Effector CD8-positive, alpha-beta T cell (primary cell): ENCODE data around the gene C17orf107.
"Not testable (repeated sequence)": the region's sequence is repeated elsewhere in the genome, so short reads cannot be mapped to it uniquely, and the experiment has no call there.

ENCODE experiments used
- DNase-seq: peaks from one replicate; lab custom pipeline; 2025; lab: John Stamatoyannopoulos, UW
- total RNA-seq, 4 experiments: gene quantifications; one replicate each; lab custom pipeline; 2026; lab: John Stamatoyannopoulos, UW

Gene C17orf107
- 5.3 to 14.7 (median 8.3) reads per million in 4 experiments for total RNA-seq

DNA sequence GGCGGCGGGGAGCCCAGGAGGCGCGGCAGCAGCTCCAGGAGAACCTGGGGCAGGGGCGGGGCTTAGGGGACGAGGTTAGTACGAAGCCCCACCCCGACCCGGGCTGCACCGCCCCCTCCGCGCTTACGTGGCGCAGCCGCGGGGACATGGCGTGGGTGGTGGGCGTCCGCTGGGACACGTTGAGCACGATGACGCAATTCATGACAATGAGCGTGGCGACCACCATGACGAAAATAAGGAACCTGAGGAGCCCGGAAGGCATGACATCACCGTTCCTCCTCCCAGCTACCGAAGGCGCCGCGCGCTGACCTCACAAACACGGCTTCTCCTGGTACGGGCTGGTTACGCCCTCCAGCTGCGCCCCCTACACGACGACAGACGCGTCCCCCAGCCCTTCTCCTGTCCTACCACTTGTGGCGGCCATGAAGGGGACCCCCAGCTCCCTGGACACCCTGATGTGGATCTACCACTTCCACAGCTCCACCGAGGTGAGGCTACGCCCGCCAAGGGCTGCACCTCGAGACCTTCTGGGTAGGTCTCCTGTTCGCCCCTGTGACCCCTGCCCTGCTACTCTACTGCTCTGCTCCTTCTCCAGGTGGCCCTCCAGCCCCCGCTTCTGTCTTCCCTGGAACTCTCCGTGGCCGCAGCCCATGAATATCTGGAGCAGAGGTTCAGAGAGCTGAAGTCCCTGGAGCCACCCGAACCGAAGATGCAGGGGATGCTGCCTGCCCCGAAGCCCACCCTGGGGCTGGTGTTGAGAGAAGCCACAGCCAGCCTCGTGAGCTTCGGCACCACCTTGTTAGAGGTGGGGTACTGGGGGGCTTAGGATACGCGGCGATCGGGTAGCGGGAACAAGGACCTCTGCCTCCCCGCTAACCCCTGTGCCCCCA lies at the start of gene C17orf107:
Gene C17orf107 (plus strand): TSS at position 196 of the 890 bp plus-strand sequence. CDS start 227 bp downstream, at position 423.
- DNase-seq: peak; percentile 95

DNA sequence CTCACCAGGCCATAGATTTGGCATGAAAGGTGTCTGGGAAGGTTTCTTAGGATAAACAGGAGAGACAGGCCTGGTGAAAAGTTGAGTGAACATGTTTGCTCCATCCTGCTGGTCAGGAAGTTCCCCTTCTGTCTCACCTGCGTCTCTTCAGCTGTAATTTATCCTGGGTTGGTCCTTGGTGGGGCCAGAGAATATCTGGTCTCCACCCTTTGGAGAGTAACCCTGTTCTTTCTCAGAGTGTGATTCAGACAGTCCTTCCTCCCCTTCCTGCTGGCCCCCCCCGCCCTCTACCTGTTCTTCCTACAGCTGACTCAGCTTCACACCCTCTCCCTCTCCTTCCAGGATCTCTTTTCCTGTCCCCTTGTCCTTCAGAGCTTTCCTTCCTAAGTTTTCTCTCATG lies 49.1 kb upstream of the C17orf107 start:
- DNase-seq: no peak

DNA sequence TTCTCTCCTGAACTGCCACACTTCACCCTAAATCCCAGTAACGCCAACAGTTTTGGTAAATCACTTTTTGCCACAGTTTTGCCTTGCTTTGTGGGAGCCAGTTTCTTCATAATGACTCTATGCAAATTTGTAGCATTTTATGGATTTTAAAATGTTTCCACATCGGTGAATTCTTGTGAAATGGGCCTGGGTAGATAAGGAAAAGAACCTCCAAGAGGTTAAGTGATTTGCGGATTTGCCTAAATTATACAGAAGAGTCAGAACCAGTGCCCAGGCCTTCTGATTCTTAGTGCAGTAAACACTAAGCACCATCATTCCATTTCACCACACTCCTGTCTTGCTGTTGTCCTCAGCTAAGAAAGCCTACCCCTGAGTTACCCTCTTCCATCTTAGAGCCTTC lies 48.3 kb upstream of the C17orf107 start:
- no peak for DNase-seq

DNA sequence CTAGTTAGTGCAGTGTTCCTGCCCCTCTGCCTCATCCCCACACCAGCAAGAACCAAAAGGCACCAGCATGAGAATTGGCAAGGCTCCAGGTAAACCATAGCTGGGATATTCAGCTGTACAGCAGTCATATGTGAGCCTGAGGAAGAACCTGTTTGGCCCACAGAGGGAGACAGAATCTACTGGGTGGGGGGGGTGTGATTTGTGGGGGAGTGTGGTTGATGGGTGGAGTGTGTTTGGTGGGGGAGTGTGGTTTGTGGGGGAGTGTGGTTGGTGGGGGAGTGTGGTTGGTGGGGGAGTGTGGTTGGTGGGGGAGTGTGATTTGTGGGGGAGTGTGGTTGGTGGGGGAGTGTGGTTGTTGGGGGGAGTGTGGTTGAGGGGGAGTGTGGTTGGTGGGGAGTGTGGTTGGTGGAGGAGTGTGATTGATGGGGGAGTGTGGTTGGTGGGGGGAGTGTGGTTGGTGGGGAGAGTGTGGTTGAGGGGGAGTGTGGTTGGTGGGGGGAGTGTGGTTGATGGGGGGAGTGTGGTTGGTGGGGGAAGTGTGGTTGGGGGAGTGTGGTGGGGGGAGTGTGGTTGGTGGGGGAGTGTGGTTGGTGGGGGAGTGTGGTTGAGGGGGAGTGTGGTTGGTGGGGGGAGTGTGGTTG lies 46.6 kb upstream of the C17orf107 start:
- peak; percentile 31 for DNase-seq

DNA sequence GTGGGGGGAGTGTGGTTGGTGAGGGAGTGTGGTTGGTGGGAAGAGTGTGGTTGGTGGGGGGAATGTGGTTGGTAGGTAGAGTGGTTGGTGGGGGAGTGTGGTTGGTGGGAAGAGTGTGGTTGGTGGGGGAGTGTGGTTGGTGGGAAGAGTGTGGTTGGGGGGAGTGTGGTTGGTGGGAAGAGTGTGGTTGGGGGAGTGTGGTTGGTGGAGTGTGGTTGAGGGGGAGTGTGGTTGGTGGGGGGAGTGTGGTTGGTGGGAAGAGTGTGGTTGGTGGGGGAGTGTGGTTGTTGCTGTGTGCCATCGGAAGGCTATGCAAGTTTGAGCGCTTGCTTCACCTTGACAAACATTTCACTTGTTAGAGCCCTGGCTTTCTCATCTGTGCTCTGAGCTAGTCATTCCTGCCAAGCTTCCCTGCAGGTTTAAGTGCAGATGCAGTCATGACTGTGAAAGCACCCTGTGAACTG lies 46.1 kb upstream of the C17orf107 start:
- DNase-seq: peak; percentile 31

DNA sequence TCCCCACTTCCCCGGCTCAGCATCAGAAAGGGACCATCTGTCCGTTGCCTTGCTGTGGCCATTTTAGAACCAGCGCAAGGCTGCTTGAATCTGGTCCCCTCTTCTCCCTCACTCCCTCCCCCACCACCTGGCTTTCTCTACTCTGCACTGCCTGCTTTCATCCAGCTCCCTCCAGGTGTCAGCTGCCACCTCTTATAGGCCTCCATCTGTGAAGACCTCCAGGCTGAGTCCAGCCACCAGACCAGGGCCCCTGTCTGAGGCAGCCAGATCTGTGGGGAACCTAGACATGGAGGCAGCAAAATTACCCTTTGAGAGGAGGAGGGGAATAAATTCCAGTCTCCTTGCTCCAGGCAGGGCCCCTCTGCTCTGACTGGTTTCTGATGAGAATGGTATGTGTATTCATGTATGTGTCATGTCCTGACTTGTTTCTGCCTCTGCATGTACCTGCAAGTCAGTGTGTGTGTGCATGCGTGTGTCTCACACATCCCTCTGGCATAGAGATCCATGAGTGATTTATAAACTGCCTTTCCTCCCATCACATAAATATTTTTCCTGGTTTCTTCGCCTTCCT lies 45.1 kb upstream of the C17orf107 start:
- no peak for DNase-seq

DNA sequence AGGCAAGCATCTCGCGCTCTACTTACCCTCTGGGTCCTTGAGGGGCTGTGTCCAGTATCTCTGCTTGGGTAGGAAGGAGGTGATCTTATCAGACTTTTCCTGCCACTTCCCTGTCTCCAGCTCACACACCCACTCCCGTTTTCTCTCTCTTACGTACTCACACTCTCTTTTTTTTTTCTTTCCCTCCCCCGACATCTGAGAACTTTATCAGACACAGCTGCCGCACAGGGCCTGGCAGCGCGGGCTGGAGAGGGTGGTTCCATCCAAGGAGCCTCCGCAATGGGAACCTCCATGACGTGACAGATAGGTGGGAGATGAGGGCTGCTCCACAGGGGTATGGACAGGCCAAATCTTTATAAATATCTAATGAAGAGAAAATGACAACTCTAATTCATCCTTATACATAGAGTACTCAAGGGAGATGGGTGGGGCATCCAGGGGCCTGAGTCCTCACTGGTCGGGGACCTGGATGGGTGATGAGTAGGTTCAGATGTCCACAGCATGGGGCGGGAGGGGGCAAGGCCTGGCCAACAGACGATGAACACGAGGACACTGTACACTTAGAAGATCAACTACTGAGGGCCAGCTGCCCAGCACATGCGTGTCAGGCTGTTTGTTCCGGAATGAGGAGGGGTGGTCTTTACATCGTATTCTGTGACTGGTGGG lies 42.9 kb upstream of the C17orf107 start:
- no peak for DNase-seq

DNA sequence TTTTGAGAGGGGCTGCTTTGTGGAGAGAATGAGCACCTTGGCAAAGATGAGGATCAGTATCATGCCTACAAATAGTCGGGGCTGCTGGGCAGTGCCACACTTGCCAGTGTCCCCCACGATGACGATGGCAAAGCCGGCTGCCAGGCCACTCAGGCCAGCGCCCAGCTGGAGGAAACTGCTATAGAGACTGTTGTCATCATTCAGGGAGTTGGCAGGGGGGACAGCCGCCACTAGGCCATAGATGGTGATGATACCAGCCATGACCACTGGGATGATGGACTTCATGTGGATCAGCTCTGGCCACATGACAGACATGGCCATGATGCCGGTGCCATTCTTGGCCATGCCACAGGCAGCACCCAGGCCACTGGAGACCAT lies 42.4 kb upstream of the C17orf107 start:
- DNase-seq: no peak

DNA sequence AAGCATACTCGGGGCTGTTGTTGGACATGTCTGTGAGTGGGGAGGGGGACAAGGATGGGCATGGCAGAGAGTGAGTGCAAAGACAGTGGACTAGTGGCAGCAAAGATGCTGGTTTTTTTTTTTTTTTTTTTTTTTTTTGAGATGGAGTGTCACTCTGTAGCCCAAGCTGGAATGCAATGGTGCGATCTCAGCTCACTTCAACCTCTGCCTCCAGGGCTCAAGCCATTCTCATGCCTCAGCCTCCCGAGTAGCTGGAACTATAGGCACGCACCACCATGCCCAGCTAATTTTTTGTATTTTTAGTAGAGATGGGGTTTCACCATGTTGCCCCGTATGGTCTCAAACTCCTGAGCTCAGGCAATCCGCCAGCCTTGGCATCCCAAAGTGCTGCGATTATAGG lies 42.0 kb upstream of the C17orf107 start:
- not testable (repeated sequence) for DNase-seq

DNA sequence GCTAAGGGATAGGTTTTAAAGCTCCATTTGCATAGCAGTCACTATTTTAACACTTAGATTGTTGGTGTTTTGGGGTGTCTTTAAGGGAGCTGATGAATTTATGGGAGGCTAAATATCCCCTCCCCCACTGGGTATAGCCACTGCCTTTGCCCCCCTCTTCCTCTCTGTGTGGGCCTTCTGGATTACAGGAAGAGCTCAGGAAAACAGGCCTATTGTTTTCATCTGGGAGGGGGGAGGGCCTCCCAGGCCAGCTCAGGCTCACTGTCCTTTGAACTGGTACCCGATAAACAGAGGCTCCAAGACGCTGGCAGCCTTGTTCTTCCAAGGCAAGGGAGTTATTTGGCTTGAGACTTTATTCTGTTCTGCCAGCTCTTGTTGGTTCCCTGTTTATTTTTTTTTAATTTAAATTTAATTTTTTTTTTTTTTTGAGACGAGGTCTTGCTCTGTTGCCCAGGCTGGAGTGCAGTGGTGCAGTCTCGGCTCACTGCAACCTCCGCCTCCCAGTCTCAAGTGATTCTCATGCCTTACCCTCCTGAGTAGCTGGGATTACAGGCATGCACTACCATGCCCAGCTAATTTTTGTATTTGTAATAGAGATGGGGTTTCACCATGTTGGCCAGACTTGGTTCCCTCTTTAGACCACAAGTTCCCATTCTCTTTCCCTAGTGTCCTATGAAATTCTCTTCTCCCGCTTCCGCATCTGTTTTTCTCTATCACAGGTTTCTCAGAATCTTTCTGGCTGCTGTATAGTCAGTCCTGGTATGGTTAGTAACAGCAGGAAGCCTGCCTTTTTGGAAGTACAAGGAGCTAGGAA lies 41.1 kb upstream of the C17orf107 start:
- no peak for DNase-seq

DNA sequence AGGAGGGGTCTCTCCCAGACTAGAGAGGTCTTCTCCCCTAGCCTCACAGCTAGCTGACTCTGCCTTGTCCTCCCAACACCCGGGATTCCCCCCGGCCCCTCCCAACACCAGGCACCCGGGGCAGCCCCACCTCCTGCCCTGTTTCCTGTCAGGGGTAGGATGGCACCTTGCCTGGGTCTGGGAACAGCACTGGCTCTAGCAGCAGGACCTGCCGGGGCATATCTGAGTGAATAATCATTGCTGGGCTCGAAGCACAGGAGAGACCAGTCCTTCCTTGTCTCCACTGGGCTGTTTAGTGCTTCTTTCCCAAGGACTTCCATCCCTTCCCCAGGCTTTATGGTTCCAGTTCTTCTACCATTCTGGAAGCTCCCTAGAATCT lies 40.5 kb upstream of the C17orf107 start:
- DNase-seq: no peak

DNA sequence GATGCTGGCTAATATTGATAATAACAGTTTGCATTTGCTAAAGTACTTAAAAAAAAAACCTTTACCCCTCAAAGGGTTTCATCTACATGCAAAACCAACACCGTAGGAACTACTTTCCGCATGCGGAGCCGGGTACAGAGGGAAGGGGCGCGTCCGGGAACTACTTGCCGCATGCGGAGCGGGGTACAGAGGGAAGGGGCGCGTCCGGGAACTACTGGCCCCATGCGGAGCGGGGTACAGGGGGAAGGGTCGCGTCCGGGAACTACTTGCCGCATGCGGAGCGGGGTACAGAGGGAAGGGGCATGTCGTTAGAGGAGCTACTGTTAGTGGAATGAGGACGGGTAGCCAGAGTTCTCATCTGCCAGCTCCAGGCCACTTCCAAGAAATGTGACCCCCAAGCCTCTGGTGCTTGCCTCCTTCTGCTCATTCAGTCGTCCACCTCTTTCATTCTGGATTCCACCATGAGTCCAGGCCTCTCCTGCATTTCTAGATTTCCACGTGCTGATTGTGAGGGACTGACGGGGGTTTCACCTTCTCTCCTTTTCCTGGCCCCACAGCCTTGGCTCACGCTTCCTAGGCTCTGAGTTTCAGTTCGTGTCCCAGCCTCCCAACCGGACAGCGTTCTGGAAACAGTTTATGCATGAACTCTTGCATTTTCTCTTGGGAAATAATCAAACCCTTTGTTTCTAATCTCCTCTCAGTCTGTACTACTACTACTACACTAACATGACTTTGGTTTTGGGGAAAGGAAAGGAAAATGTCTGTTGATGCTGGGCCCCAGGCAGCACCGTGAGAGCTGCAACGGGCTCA lies 39.3 kb upstream of the C17orf107 start:
- DNase-seq: no peak

DNA sequence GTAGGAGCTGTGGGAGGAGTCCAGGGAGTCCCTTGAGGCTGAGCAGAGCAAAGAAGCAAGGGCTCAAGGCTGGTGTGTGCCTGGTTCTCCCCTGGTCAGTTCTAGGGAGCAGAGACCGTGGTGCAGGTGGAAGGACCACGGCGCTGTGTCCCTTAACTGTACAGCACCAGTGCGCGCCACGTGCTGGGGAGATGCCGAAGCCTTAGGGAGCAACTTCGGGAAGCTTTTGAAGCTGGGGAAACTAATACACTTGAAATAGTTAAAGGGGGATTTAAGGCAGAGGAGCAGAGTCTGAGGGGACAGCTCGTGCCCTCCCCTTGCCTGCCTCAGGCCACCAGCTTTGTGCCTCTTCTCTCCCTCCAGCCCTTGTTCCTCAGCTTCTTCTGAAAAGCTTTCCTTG lies 38.7 kb upstream of the C17orf107 start:
- DNase-seq: no peak

DNA sequence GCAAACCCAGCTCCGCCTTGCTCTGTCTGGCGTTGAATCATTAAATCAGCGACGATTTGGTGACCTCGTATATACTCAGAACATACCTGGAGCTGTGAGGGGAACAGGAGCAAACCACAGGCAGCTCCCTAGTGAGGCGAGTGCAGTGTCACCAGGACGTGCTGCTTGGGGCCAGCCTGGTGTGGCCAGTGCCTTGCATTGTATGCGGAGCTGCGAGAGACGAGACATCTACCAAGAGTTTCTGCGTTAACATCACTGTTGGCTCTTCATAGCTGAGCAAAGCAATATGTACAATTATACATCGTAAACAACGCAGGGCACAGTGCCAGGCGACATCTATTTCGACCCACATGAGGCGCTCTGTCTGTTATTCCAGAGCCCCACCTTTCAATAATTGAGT lies 38.3 kb upstream of the C17orf107 start:
- DNase-seq: no peak

DNA sequence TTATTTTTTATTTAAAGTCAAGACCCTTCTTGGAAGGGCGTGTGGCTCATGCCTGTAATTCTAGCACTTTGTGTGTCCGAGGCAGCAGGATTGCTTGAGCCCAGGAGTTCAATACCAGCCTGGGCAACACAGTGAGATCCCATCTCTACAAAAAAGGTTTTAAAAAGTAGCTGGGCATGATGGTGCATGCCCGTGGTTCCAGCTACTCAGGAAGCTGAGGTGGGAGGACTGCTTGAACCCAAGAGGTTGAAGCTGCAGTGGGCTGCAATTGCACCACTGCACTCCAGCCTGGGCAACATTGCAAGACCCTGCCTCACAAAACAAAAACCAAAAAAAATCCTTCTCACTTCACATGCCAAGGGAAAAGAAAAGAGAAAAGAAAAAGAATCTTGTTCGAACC lies 36.6 kb upstream of the C17orf107 start:
- DNase-seq: no peak

DNA sequence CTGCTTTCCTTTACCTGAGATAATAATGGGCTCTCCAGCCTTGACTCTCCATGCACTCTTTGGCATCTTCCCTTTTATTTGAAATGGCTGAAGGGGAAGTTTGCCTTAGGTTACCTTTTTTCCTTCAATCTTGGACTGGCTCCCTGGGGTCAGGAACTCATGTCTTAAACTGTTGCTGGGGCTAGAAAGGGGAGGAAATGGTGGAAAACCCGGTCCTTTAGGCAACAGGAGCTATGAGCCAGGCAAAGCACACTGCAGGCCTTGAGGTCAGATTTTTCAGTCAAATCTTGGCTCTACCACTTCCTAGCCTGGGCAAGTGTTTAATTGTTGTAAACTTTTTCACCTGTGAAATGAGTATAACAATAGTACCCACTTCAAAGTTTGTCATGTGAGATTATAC lies 36.0 kb upstream of the C17orf107 start:
- no peak for DNase-seq

DNA sequence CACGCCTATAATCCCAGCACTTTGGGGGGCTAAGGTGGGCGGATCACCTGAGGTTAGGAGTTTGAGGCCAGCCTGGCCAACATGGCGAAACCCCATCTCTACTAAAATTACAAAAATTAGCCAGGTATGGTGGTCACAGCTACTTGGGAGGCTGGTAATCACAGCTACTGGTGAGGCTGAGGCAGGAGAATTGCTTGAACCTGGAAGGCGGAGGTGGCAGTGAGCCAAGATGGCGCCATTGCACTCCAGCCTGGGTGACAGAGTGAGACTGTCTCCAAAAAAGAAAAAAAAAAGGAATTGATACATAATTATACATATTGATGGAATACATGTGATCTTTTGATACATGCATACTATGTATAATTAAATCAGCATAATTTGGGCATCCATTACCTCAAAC lies 31.8 kb upstream of the C17orf107 start:
- DNase-seq: not testable (repeated sequence)

DNA sequence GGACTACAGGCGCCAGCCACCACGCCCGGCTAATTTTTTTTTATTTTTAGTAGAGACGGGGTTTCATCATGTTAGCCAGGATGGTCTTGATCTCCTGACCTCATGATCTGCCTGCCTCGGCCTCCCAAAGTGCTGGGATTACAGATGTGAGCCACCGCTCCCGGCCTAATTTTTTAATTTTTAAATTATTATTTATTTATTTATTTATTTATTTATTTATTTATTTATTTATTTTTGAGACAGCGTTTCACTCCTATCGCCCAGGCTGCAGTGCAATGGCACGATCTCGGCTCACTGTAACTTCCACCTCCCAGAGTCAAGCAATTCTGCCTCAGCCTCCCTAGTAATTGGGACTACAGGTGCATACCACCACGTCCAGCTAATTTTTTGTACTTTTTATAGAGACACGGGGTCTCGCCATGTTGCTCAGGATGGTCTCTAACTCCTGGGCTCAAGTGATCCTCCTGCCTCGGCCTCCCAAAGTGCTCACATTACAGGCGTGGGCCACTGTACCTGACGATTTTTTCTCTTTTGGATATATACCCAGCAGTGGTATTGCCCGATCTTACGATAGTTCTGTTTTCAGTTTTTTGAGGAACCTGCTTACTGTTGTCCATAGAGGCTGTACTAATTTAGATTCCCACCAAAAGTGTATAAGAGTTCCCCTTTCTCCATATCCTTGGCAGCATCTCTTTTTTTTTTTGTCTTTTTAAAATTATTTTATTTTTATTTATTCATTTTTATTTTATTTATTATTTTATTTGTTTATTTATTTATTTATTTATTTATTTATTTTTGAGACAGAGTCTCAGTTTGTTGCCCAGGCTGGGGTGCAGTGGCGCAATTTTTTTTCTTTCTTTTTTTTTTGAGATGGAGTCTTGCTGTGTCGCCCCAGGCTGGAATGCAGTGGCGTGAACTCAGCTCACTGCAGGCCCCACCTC lies 30.0 kb upstream of the C17orf107 start:
- not testable (repeated sequence) for DNase-seq

DNA sequence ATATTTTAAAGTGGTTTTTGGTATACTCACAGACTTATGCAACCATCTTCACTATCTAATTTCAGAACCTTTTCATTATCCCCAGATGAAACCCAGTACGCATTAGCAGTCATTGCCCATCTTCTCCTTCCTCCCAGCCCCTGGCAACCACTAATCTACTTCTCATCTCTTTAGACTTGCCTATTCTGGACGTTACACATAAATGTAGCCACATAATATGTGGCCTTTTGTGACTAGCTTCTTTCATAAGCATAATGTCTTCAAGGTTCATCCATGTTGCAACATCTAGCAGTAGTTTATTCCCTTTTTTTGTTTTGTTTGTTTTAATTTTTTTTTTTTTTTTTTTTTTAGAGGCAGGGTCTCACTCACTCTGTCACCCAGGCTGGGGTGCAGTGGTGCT lies 28.5 kb upstream of the C17orf107 start:
- DNase-seq: no peak
